ENCODE results near the gene KIF21A.

The KIF21A gene

DNA sequence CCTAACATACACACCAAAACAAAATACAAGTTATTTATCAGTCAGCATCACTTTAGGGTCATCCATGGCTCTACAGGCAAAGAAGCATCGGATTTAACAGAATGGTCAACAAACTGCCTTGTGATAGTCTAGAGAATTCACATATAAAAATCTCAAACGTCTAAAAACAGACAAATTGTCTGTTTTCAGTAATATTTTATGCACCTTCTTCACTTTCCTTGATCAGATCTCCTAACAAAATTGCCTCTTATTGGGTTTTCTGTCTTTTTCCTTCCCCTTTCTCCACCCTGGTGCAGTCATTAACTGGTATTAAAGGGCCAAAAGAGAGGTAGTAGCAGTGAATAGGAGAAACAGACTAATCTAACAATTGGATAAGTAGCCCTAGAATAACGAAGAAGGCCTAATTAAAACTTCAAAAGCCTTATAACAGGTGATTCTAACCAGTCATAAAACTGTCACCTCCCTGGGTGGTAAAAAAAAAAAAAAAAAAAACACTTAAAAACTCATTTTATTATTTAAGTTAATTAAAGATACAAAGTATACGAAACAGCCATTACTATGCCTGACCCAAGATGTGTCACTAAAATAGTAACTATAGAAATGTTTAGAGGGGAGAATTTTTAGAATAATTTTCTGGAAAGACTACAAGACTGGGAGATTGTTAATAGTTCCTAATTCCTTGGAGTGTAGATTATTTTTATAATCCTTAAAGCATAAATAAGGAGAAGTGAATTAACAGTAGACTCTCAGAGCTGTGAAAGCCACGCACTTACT, 1.5 kb downstream of the KIF21A start:
- H3K9me3 ChIP-seq (replicated peaks in 1 of 2; ENCODE audit: control insufficient read depth in 2 of 2, insufficient read depth in 1 of 2, low read depth in 1 of 2, low read length in 2 of 2): peaks cover 0 to 3% of the 10 kb centered on the region in 2 donors
- no peak overlapping the region for H2BK5ac ChIP-seq (ENCODE audit: low read length)
- H3K27me3 ChIP-seq (ENCODE audit: control insufficient read depth in 3 of 3, insufficient read depth in 3 of 3, low read depth in 1 of 3, low read length in 3 of 3): no peaks in the 10 kb centered on the region
- no peak overlapping the region for H3K4ac ChIP-seq (ENCODE audit: low read length)
- no peak overlapping the region for H2AFZ ChIP-seq (ENCODE audit: low read length)
- H3K4me1 ChIP-seq (ENCODE audit: control insufficient read depth in 2 of 2, insufficient read depth in 1 of 2, low read depth in 1 of 2, low read length in 2 of 2): peaks cover 3 to 7% of the 10 kb centered on the region in 2 donors
- H3K18ac ChIP-seq (ENCODE audit: low read length): no peak overlapping the region
- H2BK12ac ChIP-seq (ENCODE audit: low read length): no peak overlapping the region
- H4K8ac ChIP-seq (ENCODE audit: low read depth, low read length): no peak overlapping the region
- H2AK5ac ChIP-seq (ENCODE audit: low read depth, low read length): no peak overlapping the region
- no peak overlapping the region for H2BK120ac ChIP-seq (ENCODE audit: low read depth, low read length)
- peak overlapping the region; percentile 85 to 98 for H3K4me3 ChIP-seq (ENCODE audit: low read length in 2 of 2)
- no peak overlapping the region for H4K91ac ChIP-seq (ENCODE audit: low read depth, low read length, poor library complexity)
- no peak overlapping the region for H2BK15ac ChIP-seq (ENCODE audit: low read length)
- peak overlapping the region; percentile 66 for H3K4me2 ChIP-seq (ENCODE audit: insufficient read depth, low read length, poor library complexity, severe bottlenecking)
- peaks cover 0 to 5% of the 10 kb centered on the region in 2 donors for H3K36me3 ChIP-seq (replicated peaks in 1 of 2; ENCODE audit: control insufficient read depth in 2 of 2, insufficient read depth in 2 of 2, low read length in 2 of 2)
- no peak for DNase-seq (ENCODE audit: low spot score)
- no peak overlapping the region for H3K9ac ChIP-seq (ENCODE audit: low read depth, low read length, poor library complexity)
- H3K27ac ChIP-seq (replicated peaks; ENCODE audit: low read length): no peak overlapping the region
- H3K14ac ChIP-seq (ENCODE audit: low read length): no peak overlapping the region
- WGBS, 2 donors (ENCODE audit: extremely low coverage in 2 of 2, insufficient read length in 2 of 2, insufficient replicate concordance in 1 of 2): no CpG with 5 or more reads among the region's 5 CpGs
- no peak overlapping the region for H3K23ac ChIP-seq (ENCODE audit: low read depth, low read length, poor library complexity)
- H3K79me1 ChIP-seq (ENCODE audit: low read depth, low read length): peaks cover 2% of the 10 kb centered on the region

DNA sequence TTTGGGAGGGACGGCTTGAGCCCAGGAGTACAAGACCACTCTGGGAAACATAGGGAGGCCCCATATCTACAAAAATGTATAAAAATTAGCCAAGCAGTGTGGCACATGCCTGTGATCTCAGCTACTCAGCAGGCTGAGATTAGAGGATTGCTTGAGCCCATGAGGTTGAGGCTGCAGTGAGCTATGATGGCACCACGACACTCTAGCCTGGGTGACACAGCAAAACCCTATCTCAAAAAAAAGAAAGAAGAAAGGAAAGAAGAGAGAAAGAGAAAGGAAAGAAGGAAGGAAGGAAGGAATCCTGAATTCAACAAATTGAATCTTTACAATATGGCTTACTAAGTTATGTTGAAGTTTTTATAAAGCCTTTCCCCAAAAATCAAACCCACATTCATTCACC, 2.1 kb downstream of the KIF21A start:
- Histone ChIP-seq H3K14ac (ENCODE audit: low read length) (no peak overlapping the region), H3K23ac (ENCODE audit: low read depth, low read length, poor library complexity) (no peak overlapping the region), H3K4me3 (ENCODE audit: low read length in 2 of 2) (peak overlapping the region in 1 of 2 donors; percentile 85), H3K4me2 (ENCODE audit: insufficient read depth, low read length, poor library complexity, severe bottlenecking) (peak overlapping the region; percentile 45), H2AK5ac (ENCODE audit: low read depth, low read length) (no peak overlapping the region), H2BK15ac (ENCODE audit: low read length) (no peak overlapping the region), H3K27me3 (ENCODE audit: control insufficient read depth in 3 of 3, insufficient read depth in 3 of 3, low read depth in 1 of 3, low read length in 3 of 3) (no peaks in the 10 kb centered on the region), H3K79me1 (ENCODE audit: low read depth, low read length) (peaks cover 2% of the 10 kb centered on the region), H4K91ac (ENCODE audit: low read depth, low read length, poor library complexity) (no peak overlapping the region), H3K4ac (ENCODE audit: low read length) (no peak overlapping the region), H2BK12ac (ENCODE audit: low read length) (no peak overlapping the region), H3K9me3 (replicated peaks in 1 of 2; ENCODE audit: control insufficient read depth in 2 of 2, insufficient read depth in 1 of 2, low read depth in 1 of 2, low read length in 2 of 2) (peaks cover 0 to 3% of the 10 kb centered on the region in 2 donors), H2BK120ac (ENCODE audit: low read depth, low read length) (no peak overlapping the region), H3K36me3 (replicated peaks in 1 of 2; ENCODE audit: control insufficient read depth in 2 of 2, insufficient read depth in 2 of 2, low read length in 2 of 2) (peaks cover 0 to 5% of the 10 kb centered on the region in 2 donors), H3K4me1 (ENCODE audit: control insufficient read depth in 2 of 2, insufficient read depth in 1 of 2, low read depth in 1 of 2, low read length in 2 of 2) (peaks cover 3 to 7% of the 10 kb centered on the region in 2 donors), H2AFZ (ENCODE audit: low read length) (no peak overlapping the region), H4K8ac (ENCODE audit: low read depth, low read length) (no peak overlapping the region), H3K9ac (ENCODE audit: low read depth, low read length, poor library complexity) (no peak overlapping the region), H3K27ac (replicated peaks; ENCODE audit: low read length) (no peak overlapping the region), H3K18ac (ENCODE audit: low read length) (no peak overlapping the region), H2BK5ac (ENCODE audit: low read length) (no peak overlapping the region)
- DNase-seq (ENCODE audit: low spot score): no peak
- no CpG with 5 or more reads among the region's 2 CpGs for WGBS, 2 donors (ENCODE audit: extremely low coverage in 2 of 2, insufficient read length in 2 of 2, insufficient replicate concordance in 1 of 2)

DNA sequence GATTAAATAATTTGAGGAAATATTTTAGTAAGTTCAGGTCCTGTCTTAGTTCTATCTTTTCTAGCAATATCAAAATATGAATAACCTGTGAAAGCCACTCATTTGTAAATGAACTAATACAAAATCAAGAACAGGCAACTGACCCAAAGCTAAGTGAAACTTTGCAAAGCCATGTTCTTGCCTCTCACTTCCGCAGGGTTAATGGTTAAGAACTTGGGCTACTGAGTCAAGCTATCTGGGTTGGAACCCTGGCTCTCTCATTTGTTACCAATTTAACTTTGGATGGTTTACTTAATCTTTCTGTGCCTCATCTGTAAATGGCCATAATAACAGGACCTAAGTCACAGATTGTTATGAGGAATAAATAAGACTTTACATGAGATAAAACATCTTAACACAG, 2.8 kb downstream of the KIF21A start:
- Histone ChIP-seq H2AFZ (ENCODE audit: low read length) (no peak overlapping the region), H2BK120ac (ENCODE audit: low read depth, low read length) (no peak overlapping the region), H3K27ac (replicated peaks; ENCODE audit: low read length) (no peak overlapping the region), H3K79me1 (ENCODE audit: low read depth, low read length) (peaks cover 2% of the 10 kb centered on the region), H3K4me2 (ENCODE audit: insufficient read depth, low read length, poor library complexity, severe bottlenecking) (no peak overlapping the region), H3K27me3 (ENCODE audit: control insufficient read depth in 3 of 3, insufficient read depth in 3 of 3, low read depth in 1 of 3, low read length in 3 of 3) (no peaks in the 10 kb centered on the region), H3K9ac (ENCODE audit: low read depth, low read length, poor library complexity) (no peak overlapping the region), H2BK15ac (ENCODE audit: low read length) (no peak overlapping the region), H3K4me3 (ENCODE audit: low read length in 2 of 2) (peak overlapping the region in 1 of 2 donors; percentile 85), H3K4me1 (ENCODE audit: control insufficient read depth in 2 of 2, insufficient read depth in 1 of 2, low read depth in 1 of 2, low read length in 2 of 2) (peaks cover 3 to 7% of the 10 kb centered on the region in 2 donors), H4K91ac (ENCODE audit: low read depth, low read length, poor library complexity) (no peak overlapping the region), H3K36me3 (replicated peaks in 1 of 2; ENCODE audit: control insufficient read depth in 2 of 2, insufficient read depth in 2 of 2, low read length in 2 of 2) (peaks cover 0 to 5% of the 10 kb centered on the region in 2 donors), H3K18ac (ENCODE audit: low read length) (no peak overlapping the region), H2BK12ac (ENCODE audit: low read length) (no peak overlapping the region), H4K8ac (ENCODE audit: low read depth, low read length) (no peak overlapping the region), H3K23ac (ENCODE audit: low read depth, low read length, poor library complexity) (no peak overlapping the region), H3K9me3 (replicated peaks in 1 of 2; ENCODE audit: control insufficient read depth in 2 of 2, insufficient read depth in 1 of 2, low read depth in 1 of 2, low read length in 2 of 2) (peaks cover 0 to 3% of the 10 kb centered on the region in 2 donors), H2AK5ac (ENCODE audit: low read depth, low read length) (no peak overlapping the region), H2BK5ac (ENCODE audit: low read length) (no peak overlapping the region), H3K14ac (ENCODE audit: low read length) (no peak overlapping the region), H3K4ac (ENCODE audit: low read length) (no peak overlapping the region)
- no CpG with 5 or more reads among the region's 1 CpG for WGBS, 2 donors (ENCODE audit: extremely low coverage in 2 of 2, insufficient read length in 2 of 2, insufficient replicate concordance in 1 of 2)
- DNase-seq (ENCODE audit: low spot score): no peak

DNA sequence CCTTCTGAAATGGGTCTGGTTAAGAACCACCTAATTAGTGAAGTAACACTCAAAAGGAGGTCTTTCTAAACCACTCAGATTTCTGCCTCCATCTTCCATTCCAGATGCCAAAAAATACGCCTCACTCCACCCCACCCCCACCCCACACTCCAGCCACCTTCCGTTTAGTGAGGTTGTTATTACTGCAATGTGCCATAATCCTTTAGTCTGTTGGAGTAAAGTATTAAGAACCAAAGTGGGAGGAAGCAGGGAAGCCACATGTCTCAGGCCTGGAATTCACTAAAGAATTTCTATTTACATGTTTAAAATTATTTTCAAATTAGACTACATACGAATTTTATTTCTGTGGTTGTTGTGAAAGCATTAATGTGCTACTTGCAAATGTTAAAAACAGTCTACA, 7.4 kb downstream of the KIF21A start:
- no peak overlapping the region for H4K8ac ChIP-seq (ENCODE audit: low read depth, low read length)
- no peak overlapping the region for H3K14ac ChIP-seq (ENCODE audit: low read length)
- H3K4me3 ChIP-seq (ENCODE audit: low read length in 2 of 2): no peak overlapping the region
- H2AFZ ChIP-seq (ENCODE audit: low read length): no peak overlapping the region
- H3K4me1 ChIP-seq (ENCODE audit: control insufficient read depth in 2 of 2, insufficient read depth in 1 of 2, low read depth in 1 of 2, low read length in 2 of 2): peaks cover 0 to 2% of the 10 kb centered on the region in 2 donors
- H3K18ac ChIP-seq (ENCODE audit: low read length): no peak overlapping the region
- no peak overlapping the region for H2AK5ac ChIP-seq (ENCODE audit: low read depth, low read length)
- H4K91ac ChIP-seq (ENCODE audit: low read depth, low read length, poor library complexity): no peak overlapping the region
- H3K4ac ChIP-seq (ENCODE audit: low read length): no peak overlapping the region
- DNase-seq (ENCODE audit: low spot score): no peak
- WGBS, 2 donors (ENCODE audit: extremely low coverage in 2 of 2, insufficient read length in 2 of 2, insufficient replicate concordance in 1 of 2): no CpG with 5 or more reads among the region's 3 CpGs
- H2BK120ac ChIP-seq (ENCODE audit: low read depth, low read length): no peak overlapping the region
- H3K79me1 ChIP-seq (ENCODE audit: low read depth, low read length): peaks cover 3% of the 10 kb centered on the region
- no peak overlapping the region for H3K23ac ChIP-seq (ENCODE audit: low read depth, low read length, poor library complexity)
- H2BK12ac ChIP-seq (ENCODE audit: low read length): no peak overlapping the region
- H3K9ac ChIP-seq (ENCODE audit: low read depth, low read length, poor library complexity): no peak overlapping the region
- H3K9me3 ChIP-seq (replicated peaks in 1 of 2; ENCODE audit: control insufficient read depth in 2 of 2, insufficient read depth in 1 of 2, low read depth in 1 of 2, low read length in 2 of 2): peaks cover 0 to 26% of the 10 kb centered on the region in 2 donors
- H3K4me2 ChIP-seq (ENCODE audit: insufficient read depth, low read length, poor library complexity, severe bottlenecking): no peak overlapping the region
- no peaks in the 10 kb centered on the region for H3K27me3 ChIP-seq (ENCODE audit: control insufficient read depth in 3 of 3, insufficient read depth in 3 of 3, low read depth in 1 of 3, low read length in 3 of 3)
- H3K27ac ChIP-seq (replicated peaks; ENCODE audit: low read length): no peak overlapping the region
- no peak overlapping the region for H2BK15ac ChIP-seq (ENCODE audit: low read length)
- H3K36me3 ChIP-seq (replicated peaks in 1 of 2; ENCODE audit: control insufficient read depth in 2 of 2, insufficient read depth in 2 of 2, low read length in 2 of 2): peaks cover 0 to 28% of the 10 kb centered on the region in 2 donors
- H2BK5ac ChIP-seq (ENCODE audit: low read length): no peak overlapping the region
